ENCODE results near the gene NIT2. TPM values are rescaled to one million over a fixed set of nuclear protein-coding genes. Genes with fewer than 3 reads are reported as not detected.

NIT2 gene
- total RNA-seq, 4 donors from 2014 or later: 25.9 to 81.4 (median 32.1) TPM

DNA sequence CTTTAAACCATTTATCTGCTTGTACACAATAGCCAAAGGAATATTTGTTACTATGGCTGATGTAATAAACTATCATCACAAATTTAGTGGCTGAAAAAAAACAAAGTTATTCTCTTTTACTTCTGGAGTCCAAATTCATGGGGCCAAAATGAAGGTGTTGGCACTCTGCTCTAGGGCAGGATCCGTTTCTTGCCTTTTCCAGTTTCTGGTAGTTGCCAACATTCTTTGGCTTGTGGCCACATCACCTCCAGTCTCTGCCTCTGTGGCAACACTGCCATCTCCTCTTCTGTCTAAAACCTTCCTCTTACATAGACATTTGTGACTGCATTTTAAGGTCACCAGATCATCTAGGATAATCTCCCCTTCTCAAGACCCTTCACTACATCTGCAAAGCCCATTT, 27.3 kb downstream of the NIT2 start:
- WGBS: 57% methylated on average over 1 of the region's 1 CpG
- H3K9me3 ChIP-seq: no peaks in the 10 kb centered on the region
- DNase-seq (ENCODE audit: low spot score in 2 of 2): no peak
- no peak overlapping the region for H3K27ac ChIP-seq
- no peaks in the 10 kb centered on the region for H3K27me3 ChIP-seq
- TF ChIP-seq, protein P1, sequence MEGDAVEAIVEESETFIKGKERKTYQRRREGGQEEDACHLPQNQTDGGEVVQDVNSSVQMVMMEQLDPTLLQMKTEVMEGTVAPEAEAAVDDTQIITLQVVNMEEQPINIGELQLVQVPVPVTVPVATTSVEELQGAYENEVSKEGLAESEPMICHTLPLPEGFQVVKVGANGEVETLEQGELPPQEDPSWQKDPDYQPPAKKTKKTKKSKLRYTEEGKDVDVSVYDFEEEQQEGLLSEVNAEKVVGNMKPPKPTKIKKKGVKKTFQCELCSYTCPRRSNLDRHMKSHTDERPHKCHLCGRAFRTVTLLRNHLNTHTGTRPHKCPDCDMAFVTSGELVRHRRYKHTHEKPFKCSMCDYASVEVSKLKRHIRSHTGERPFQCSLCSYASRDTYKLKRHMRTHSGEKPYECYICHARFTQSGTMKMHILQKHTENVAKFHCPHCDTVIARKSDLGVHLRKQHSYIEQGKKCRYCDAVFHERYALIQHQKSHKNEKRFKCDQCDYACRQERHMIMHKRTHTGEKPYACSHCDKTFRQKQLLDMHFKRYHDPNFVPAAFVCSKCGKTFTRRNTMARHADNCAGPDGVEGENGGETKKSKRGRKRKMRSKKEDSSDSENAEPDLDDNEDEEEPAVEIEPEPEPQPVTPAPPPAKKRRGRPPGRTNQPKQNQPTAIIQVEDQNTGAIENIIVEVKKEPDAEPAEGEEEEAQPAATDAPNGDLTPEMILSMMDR (IDR thresholded peaks at IDR 0.05): no peak
- TF ChIP-seq POLR2AphosphoS5 (IDR thresholded peaks at IDR 0.05) (no peak), EP300 (IDR thresholded peaks at IDR 0.05) (no peak), POLR2A (IDR thresholded peaks at IDR 0.05) (no peak)
- H3K36me3 ChIP-seq: peaks cover 63% of the 10 kb centered on the region
- H3K4me1 ChIP-seq: no peaks in the 10 kb centered on the region
- no peak overlapping the region for H3K4me3 ChIP-seq

DNA sequence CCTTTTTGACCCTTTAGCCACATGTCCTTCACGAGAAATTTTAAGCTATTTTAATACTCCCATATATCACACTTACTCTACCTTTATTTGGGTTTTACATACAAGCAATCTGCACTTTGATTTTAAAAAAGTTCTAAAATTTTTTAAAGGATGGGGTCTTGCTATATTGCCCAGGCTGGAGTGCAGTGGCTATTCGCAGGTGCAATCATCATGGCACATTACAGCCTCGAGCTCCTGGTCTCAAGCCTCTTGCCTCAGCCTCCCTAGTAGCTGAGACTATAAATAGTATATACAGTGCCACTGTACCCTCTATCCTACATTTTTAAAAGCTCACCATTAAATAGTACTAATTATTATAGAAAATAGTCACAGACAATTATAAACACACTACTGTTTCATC, 29.9 kb downstream of the NIT2 start:
- WGBS: 98% methylated on average over 3 of the region's 3 CpGs

DNA sequence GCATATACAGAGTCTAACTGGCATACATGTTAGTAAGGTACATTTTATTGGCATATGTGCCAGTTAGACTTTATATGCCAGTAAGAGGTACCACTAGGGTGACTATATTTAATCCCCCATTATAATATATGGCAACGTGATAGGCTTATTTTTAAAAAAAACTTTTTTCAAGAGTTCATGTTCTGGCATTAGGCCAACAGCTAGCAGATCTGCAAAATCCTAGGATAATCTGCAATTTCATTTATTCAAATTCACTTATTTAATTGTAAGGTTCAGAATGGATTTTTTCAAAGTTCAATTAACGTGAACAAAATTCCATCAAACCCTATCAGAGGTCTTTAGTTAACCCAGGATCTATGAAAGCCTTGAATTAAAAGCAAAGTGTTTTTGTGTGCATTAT, 31.9 kb downstream of the NIT2 start:
- 70% methylated on average over 2 of the region's 2 CpGs for WGBS
- H3K36me3 ChIP-seq: peaks cover 80% of the 10 kb centered on the region

More for the DNA sequence above, 29.9 kb downstream of the NIT2 start:
- TF ChIP-seq EP300 (IDR thresholded peaks at IDR 0.05) (no peak), POLR2A (IDR thresholded peaks at IDR 0.05) (no peak), POLR2AphosphoS5 (IDR thresholded peaks at IDR 0.05) (no peak)
- TF ChIP-seq, protein P1 (IDR thresholded peaks at IDR 0.05): no peak
- no peak overlapping the region for H3K4me3 ChIP-seq
- no peaks in the 10 kb centered on the region for H3K27me3 ChIP-seq
- no peak for DNase-seq (ENCODE audit: low spot score in 2 of 2)
- peaks cover 67% of the 10 kb centered on the region for H3K36me3 ChIP-seq
- no peaks in the 10 kb centered on the region for H3K4me1 ChIP-seq
- no peak overlapping the region for H3K27ac ChIP-seq
- no peaks in the 10 kb centered on the region for H3K9me3 ChIP-seq

DNA sequence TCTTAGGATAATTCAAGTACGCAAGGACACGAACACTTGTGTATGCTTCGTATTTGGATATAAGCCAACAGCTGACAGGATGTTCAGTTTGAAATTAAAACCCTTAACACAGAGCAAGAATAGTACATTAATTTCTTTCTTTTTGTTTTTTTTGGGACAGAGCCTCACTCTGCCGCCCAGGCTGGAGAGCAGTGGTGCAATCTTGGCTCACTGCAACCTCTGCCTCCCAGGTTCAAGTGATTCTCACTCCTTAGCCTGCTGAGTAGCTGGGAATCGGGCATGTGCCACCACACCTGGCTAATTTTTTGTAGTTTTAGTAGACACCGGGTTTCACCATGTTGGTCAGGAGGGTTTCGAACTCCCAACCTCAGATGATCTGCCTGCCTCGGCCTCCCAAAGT, 33.9 kb downstream of the NIT2 start:
- no peak for DNase-seq (ENCODE audit: low spot score in 2 of 2)
- Histone ChIP-seq H3K4me1 (no peaks in the 10 kb centered on the region), H3K27ac (no peak overlapping the region), H3K27me3 (no peaks in the 10 kb centered on the region), H3K36me3 (peaks cover 79% of the 10 kb centered on the region), H3K9me3 (no peaks in the 10 kb centered on the region), H3K4me3 (no peak overlapping the region)
- TF ChIP-seq, protein P1 (IDR thresholded peaks at IDR 0.05): no peak
- TF ChIP-seq POLR2AphosphoS5 (IDR thresholded peaks at IDR 0.05) (no peak), EP300 (IDR thresholded peaks at IDR 0.05) (no peak), POLR2A (IDR thresholded peaks at IDR 0.05) (no peak)
- WGBS: 79% methylated on average over 8 of the region's 8 CpGs

More for the DNA sequence above, 31.9 kb downstream of the NIT2 start:
- Histone ChIP-seq H3K27me3 (no peaks in the 10 kb centered on the region), H3K4me3 (no peak overlapping the region), H3K4me1 (no peaks in the 10 kb centered on the region), H3K27ac (no peak overlapping the region), H3K9me3 (no peaks in the 10 kb centered on the region)
- TF ChIP-seq EP300 (IDR thresholded peaks at IDR 0.05) (no peak), POLR2A (IDR thresholded peaks at IDR 0.05) (no peak), POLR2AphosphoS5 (IDR thresholded peaks at IDR 0.05) (no peak)
- TF ChIP-seq, protein P1 (IDR thresholded peaks at IDR 0.05): no peak
- DNase-seq (ENCODE audit: low spot score in 2 of 2): no peak

DNA sequence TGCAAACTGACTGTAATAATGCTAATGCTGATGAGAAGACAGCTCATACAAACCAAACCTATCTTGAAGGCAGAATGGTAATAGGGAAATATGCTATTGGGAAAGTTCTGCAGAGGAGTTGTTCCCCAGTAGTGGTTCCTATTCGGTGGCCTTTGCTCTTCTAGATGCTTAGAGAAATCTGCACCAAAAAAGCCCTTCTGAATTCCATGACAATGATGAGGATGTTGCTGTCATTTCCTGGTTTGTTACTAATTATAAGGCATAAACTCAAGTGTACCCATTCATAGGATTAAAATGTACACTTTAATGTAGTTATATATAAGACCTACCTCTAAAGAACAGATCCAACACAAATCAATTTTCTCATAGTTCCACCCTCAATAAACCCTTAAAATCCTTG, 36.2 kb downstream of the NIT2 start:
- no peak overlapping the region for H3K27ac ChIP-seq
- no peaks in the 10 kb centered on the region for H3K9me3 ChIP-seq
- H3K27me3 ChIP-seq: no peaks in the 10 kb centered on the region
- no peak overlapping the region for H3K4me3 ChIP-seq
- peaks cover 68% of the 10 kb centered on the region for H3K36me3 ChIP-seq
- H3K4me1 ChIP-seq: no peaks in the 10 kb centered on the region
- 94% methylated on average over 1 of the region's 1 CpG for WGBS
- DNase-seq (ENCODE audit: low spot score in 2 of 2): no peak
- TF ChIP-seq, protein P1 (IDR thresholded peaks at IDR 0.05): no peak

Measured in suprapubic skin (tissue), 4 donors.